Mammary epithelial cell (primary cell): ENCODE data around the gene ALDH4A1.

Source experiments
- CTCF ChIP-seq, 2 donors: IDR thresholded peaks in 1 of 2; conservative IDR thresholded peaks in 1 of 2; 2 replicates each; pipeline ENCODE4 v1.5.1; 2011 to 2012; ENCODE audit warnings: inconsistent platforms in 2 of 2, low read length in 2 of 2, mild to moderate bottlenecking in 2 of 2, control low read depth in 1 of 2, low read depth in 1 of 2; ENCODE audit not compliant: insufficient read depth in 1 of 2; ENCODE audit errors: extremely low read depth in 1 of 2
- EZH2 ChIP-seq: IDR thresholded peaks from 2 replicates; pipeline ENCODE4 v1.6.1; 2012; ENCODE audit warnings: low read length, inconsistent platforms, borderline replicate concordance

- no peak for TF ChIP-seq CTCF (conservative IDR thresholded peaks at IDR 0.05 in 1 of 2, IDR thresholded peaks at IDR 0.05 in 1 of 2; ENCODE audit: extremely low read depth in 1 of 2, insufficient read depth in 1 of 2, low read depth in 1 of 2, low read length in 2 of 2)
- no peak for TF ChIP-seq EZH2
Observed at GRCh38 chr1:18849261-18849711, 53.1 kb downstream of the ALDH4A1 start.
